ENCODE measurements around the gene BYSL.

BYSL gene

GRCh38 chr6:41964201-41964887 is 43.0 kb downstream of the BYSL start:
- TF ChIP-seq CTCF (IDR thresholded peaks at IDR 0.05; ENCODE audit: insufficient read depth, low read length, poor library complexity, severe bottlenecking): no peak
- DNase-seq (ENCODE audit: extremely low read depth, insufficient read length): no peak
- Histone ChIP-seq H3K27me3 (replicated peaks; ENCODE audit: control insufficient read depth, insufficient read depth, low read length) (no peaks in the 10 kb centered on the region), H3K4me3 (replicated peaks; ENCODE audit: low read depth, low read length) (no peak overlapping the region), H3K36me3 (ENCODE audit: control insufficient read depth, insufficient read depth, low read length) (no peaks in the 10 kb centered on the region)

- Histone ChIP-seq H3K36me3 (ENCODE audit: control insufficient read depth, insufficient read depth, low read length) (no peaks in the 10 kb centered on the region), H3K4me3 (replicated peaks; ENCODE audit: low read depth, low read length) (no peak overlapping the region), H3K27me3 (replicated peaks; ENCODE audit: control insufficient read depth, insufficient read depth, low read length) (no peaks in the 10 kb centered on the region)
- DNase-seq (ENCODE audit: extremely low read depth, insufficient read length): no peak
- no peak for TF ChIP-seq CTCF (IDR thresholded peaks at IDR 0.05; ENCODE audit: insufficient read depth, low read length, poor library complexity, severe bottlenecking)
Measured at GRCh38 chr6:41965429-41966213, 44.3 kb downstream of the BYSL start.

- Histone ChIP-seq H3K36me3 (ENCODE audit: control insufficient read depth, insufficient read depth, low read length) (no peaks in the 10 kb centered on the region), H3K4me3 (replicated peaks; ENCODE audit: low read depth, low read length) (no peak overlapping the region), H3K27me3 (replicated peaks; ENCODE audit: control insufficient read depth, insufficient read depth, low read length) (no peaks in the 10 kb centered on the region)
- no peak for TF ChIP-seq CTCF (IDR thresholded peaks at IDR 0.05; ENCODE audit: insufficient read depth, low read length, poor library complexity, severe bottlenecking)
- DNase-seq (ENCODE audit: extremely low read depth, insufficient read length): no peak
Measured at GRCh38 chr6:41966214-41966920, 45.1 kb downstream of the BYSL start.

- no peak for DNase-seq (ENCODE audit: extremely low read depth, insufficient read length)
- TF ChIP-seq CTCF (IDR thresholded peaks at IDR 0.05; ENCODE audit: insufficient read depth, low read length, poor library complexity, severe bottlenecking): no peak
- Histone ChIP-seq H3K27me3 (replicated peaks; ENCODE audit: control insufficient read depth, insufficient read depth, low read length) (no peaks in the 10 kb centered on the region), H3K4me3 (replicated peaks; ENCODE audit: low read depth, low read length) (no peak overlapping the region), H3K36me3 (ENCODE audit: control insufficient read depth, insufficient read depth, low read length) (no peaks in the 10 kb centered on the region)
Measured at GRCh38 chr6:41966961-41967311, 45.6 kb downstream of the BYSL start.

- H3K4me3 ChIP-seq (replicated peaks; ENCODE audit: low read depth, low read length): no peak overlapping the region
- no peak for TF ChIP-seq CTCF (IDR thresholded peaks at IDR 0.05; ENCODE audit: insufficient read depth, low read length, poor library complexity, severe bottlenecking)
- H3K27me3 ChIP-seq (replicated peaks; ENCODE audit: control insufficient read depth, insufficient read depth, low read length): no peaks in the 10 kb centered on the region
- H3K36me3 ChIP-seq (ENCODE audit: control insufficient read depth, insufficient read depth, low read length): no peaks in the 10 kb centered on the region
- no peak for DNase-seq (ENCODE audit: extremely low read depth, insufficient read length)
Measured at GRCh38 chr6:41967312-41968287, 46.3 kb downstream of the BYSL start.
